Stimulated activated CD8-positive, alpha-beta memory T cell treated with anti-CD3 and anti-CD28 coated beads, Interleukin-4, amount 100 ng/mL, for 4 hours (primary cell): Measurements from ENCODE around the gene TTLL10.

ENCODE experiments used
- DNase-seq, 2 donors: peaks; one replicate each; pipeline ENCODE4 v3.0.0-alpha.2; 2020; ENCODE audit warnings: low read depth in 2 of 2, low spot score in 1 of 2

Gene TTLL10

GRCh38 chr1:1157426-1157913, 16.2 kb upstream of the TTLL10 start:
- peak in 1 of 2 donors; percentile 31 for DNase-seq

- no peak for DNase-seq
Observed at GRCh38 chr1:1157914-1158710, 15.6 kb upstream of the TTLL10 start.

GRCh38 chr1:1160281-1160930, 13.3 kb upstream of the TTLL10 start:
- DNase-seq, result no peak

GRCh38 chr1:1161078-1161682, 12.5 kb upstream of the TTLL10 start:
- no peak for DNase-seq

- no peak for DNase-seq
Observed at GRCh38 chr1:1161683-1162079, 12.0 kb upstream of the TTLL10 start.

- DNase-seq, result no peak
Observed at GRCh38 chr1:1162597-1163537, 10.8 kb upstream of the TTLL10 start.

GRCh38 chr1:1163538-1164070, 10.1 kb upstream of the TTLL10 start:
- no peak for DNase-seq

- no peak for DNase-seq
Observed at GRCh38 chr1:1164361-1164700, 9.3 kb upstream of the TTLL10 start.

- DNase-seq, result no peak
Observed at GRCh38 chr1:1164701-1165451, 8.8 kb upstream of the TTLL10 start.

GRCh38 chr1:1165485-1165884, 8.2 kb upstream of the TTLL10 start:
- no peak for DNase-seq

GRCh38 chr1:1165900-1166421, 7.7 kb upstream of the TTLL10 start:
- DNase-seq, result no peak

- no peak for DNase-seq
Observed at GRCh38 chr1:1166642-1167397, 6.9 kb upstream of the TTLL10 start.

- no peak for DNase-seq
Observed at GRCh38 chr1:1167398-1167821, 6.3 kb upstream of the TTLL10 start.

- no peak for DNase-seq
Observed at GRCh38 chr1:1167841-1168450, 5.7 kb upstream of the TTLL10 start.

GRCh38 chr1:1168451-1169411, 4.9 kb upstream of the TTLL10 start:
- DNase-seq, result no peak

GRCh38 chr1:1169429-1170214, 4.1 kb upstream of the TTLL10 start:
- DNase-seq, result no peak
